HepG2 (cell line): Measurements from ENCODE around the gene TRPV4. TPM values are rescaled to one million over a fixed set of nuclear protein-coding genes. Genes with fewer than 3 reads are reported as not detected.

Experiments
- ATAC-seq: fragments of 200-7000 bp; cut with Tn5 transposase; 3 replicates; pipeline ENCODE4 v1.9.1; 2020; ENCODE audit warnings: mild to moderate bottlenecking, moderate library complexity
- BruUV-seq: library from RNA; stranded (reverse); fragments of 400-500 nt; replicated peaks from 2 replicates; lab custom pipeline; 2021; lab: Mats Ljungman, UMichigan
- CTCF ChIA-PET: fragments of 300-600 bp; formaldehyde crosslinking; extraction: SDS; loops from one replicate; lab custom pipeline; 2021; ENCODE audit warnings: low total read pairs, inconsistent platforms, low intra/inter-chr PET ratio; lab: Yijun Ruan, JAX
- POLR2A ChIA-PET: fragments of 350-600 bp; sonication (Branson Sonifier 250); formaldehyde crosslinking; loops from one replicate; lab custom pipeline; 2020; ENCODE audit warnings: antibody characterized with exemption, inconsistent platforms; lab: Yijun Ruan, JAX
- DNase-seq: peaks from one replicate; pipeline ENCODE4 v3.0.0-alpha.2; 2015; ENCODE audit warnings: low spot score
- FAIRE-seq: peaks from 3 replicates; lab custom pipeline; 2011; peaks lifted over from hg19 to GRCh38; lab: Jason Lieb, UNC
- H2AFZ ChIP-seq: one replicate; pipeline ENCODE4 v1.6.1; 2011; ENCODE audit warnings: low read length, inconsistent platforms
- H3K27ac ChIP-seq: fragments of 300-600 bp; 3 replicates; pipeline ENCODE4 v1.8.0; 2011; ENCODE audit warnings: mixed run types, mild to moderate bottlenecking, mixed read lengths, low read length, inconsistent platforms; ENCODE audit not compliant: insufficient read depth; ENCODE audit errors: extremely low read length
- H3K27me3 ChIP-seq, 2 experiments: fragments of 200-600 bp in 1 of 2; 2 replicates in 1 of 2; 3 replicates in 1 of 2; pipeline versions ENCODE4 v1.6.0 to v1.8.0; 2011; ENCODE audit warnings: low read length in 2 of 2, mild to moderate bottlenecking in 2 of 2, moderate library complexity in 2 of 2, inconsistent platforms in 1 of 2; ENCODE audit not compliant: insufficient read depth in 2 of 2, control insufficient read depth in 1 of 2
- H3K36me3 ChIP-seq, 2 experiments: fragments of 200-600 bp in 1 of 2; replicated peaks in 1 of 2; 2 replicates in 1 of 2; 3 replicates in 1 of 2; pipeline versions ENCODE4 v1.5.1 to v1.8.0; 2011; ENCODE audit warnings: low read length in 2 of 2, inconsistent platforms in 1 of 2; ENCODE audit not compliant: insufficient read depth in 2 of 2, control insufficient read depth in 1 of 2
- H3K4me1 ChIP-seq: 2 replicates; pipeline ENCODE4 v1.5.1; 2012; ENCODE audit warnings: low read length, inconsistent platforms; ENCODE audit not compliant: insufficient read depth
- H3K4me2 ChIP-seq: 2 replicates; pipeline ENCODE4 v1.6.0; 2011; ENCODE audit warnings: low read depth, low read length, inconsistent platforms
- H3K4me3 ChIP-seq, 3 experiments: fragments of 200-600 bp in 1 of 3; sonication (generic), shearing (Covaris generic) in 1 of 3; replicated peaks in 1 of 3; 2 replicates each; pipeline ENCODE4 v1.5.1; 2011 to 2016; ENCODE audit warnings: low read length in 3 of 3, inconsistent platforms in 2 of 3, low read depth in 2 of 3, mild to moderate bottlenecking in 2 of 3, control low read depth in 1 of 3, mixed read lengths in 1 of 3; ENCODE audit not compliant: insufficient read depth in 1 of 3
- H3K79me2 ChIP-seq: one replicate; pipeline ENCODE4 v1.6.1; 2011; ENCODE audit warnings: low read length, inconsistent platforms; ENCODE audit not compliant: insufficient read depth
- H3K9ac ChIP-seq: 2 replicates; pipeline ENCODE4 v1.6.0; 2011; ENCODE audit warnings: mild to moderate bottlenecking, low read depth, low read length, inconsistent platforms; ENCODE audit not compliant: insufficient read depth
- H3K9me3 ChIP-seq: 2 replicates; pipeline ENCODE4 v1.5.1; 2012; ENCODE audit warnings: mild to moderate bottlenecking, low read length
- H4K20me1 ChIP-seq: 2 replicates; pipeline ENCODE4 v1.6.0; 2011; ENCODE audit warnings: inconsistent platforms, mild to moderate bottlenecking, low read length, moderate library complexity; ENCODE audit not compliant: insufficient read depth
- BCL6 ChIP-seq: IDR thresholded peaks from 2 replicates; pipeline ENCODE4 v1.6.1; 2016; ENCODE audit warnings: missing genetic modification reagents, missing compliant biosample characterization
- MAZ ChIP-seq, 2 experiments: sonication (generic) in 1 of 2; formaldehyde crosslinking in 1 of 2; IDR thresholded peaks; 2 replicates each; pipeline versions ENCODE4 v1.5.0 to v1.6.1; 2012 to 2020; ENCODE audit warnings: low read depth in 2 of 2, mild to moderate bottlenecking in 2 of 2, borderline replicate concordance in 1 of 2, improper control_type of control experiment in 1 of 2, low read length in 1 of 2, missing genetic modification reagents in 1 of 2, moderate library complexity in 1 of 2
- PAX8 ChIP-seq: sonication (generic); formaldehyde crosslinking; IDR thresholded peaks from 2 replicates; pipeline ENCODE4 v1.8.0; 2022; ENCODE audit warnings: mild to moderate bottlenecking, missing genetic modification reagents, borderline replicate concordance
- PPARG ChIP-seq: conservative IDR thresholded peaks from 2 replicates; pipeline ENCODE4 v1.6.1; 2016; ENCODE audit warnings: missing biosample characterization, missing genetic modification reagents
- SP1 ChIP-seq, 2 experiments: fragments of 450-650 bp in 1 of 2; sonication (generic) in 1 of 2; formaldehyde crosslinking in 1 of 2; IDR thresholded peaks; 2 replicates each; pipeline versions ENCODE4 v1.4.0 to v1.6.1; 2016 to 2020; ENCODE audit warnings: missing genetic modification reagents in 1 of 2
- TEAD2 ChIP-seq: sonication (generic); formaldehyde crosslinking; IDR thresholded peaks from 2 replicates; pipeline ENCODE4 v1.9.0; 2021; ENCODE audit warnings: missing genetic modification reagents
- ZNF260 ChIP-seq: sonication (generic); formaldehyde crosslinking; IDR thresholded peaks from 2 replicates; pipeline ENCODE4 v1.4.0; 2020; ENCODE audit warnings: missing genetic modification reagents, low read depth, mild to moderate bottlenecking, borderline replicate concordance
- ZNF761 ChIP-seq: sonication (generic); formaldehyde crosslinking; conservative IDR thresholded peaks from 2 replicates; pipeline ENCODE4 v1.4.0; 2020; ENCODE audit warnings: mild to moderate bottlenecking, missing genetic modification reagents
- ZNF83 ChIP-seq: sonication (generic); formaldehyde crosslinking; IDR thresholded peaks from 2 replicates; pipeline ENCODE4 v1.4.0; 2020; ENCODE audit warnings: missing genetic modification reagents, mild to moderate bottlenecking, borderline replicate concordance
- WGBS: methylation state at CpG from one replicate; pipeline ENCODE4 v1.1.6; 2017; ENCODE audit warnings: low lambda C conversion rate; 5-methylcytosine and 5-hydroxymethylcytosine counted together
- in situ Hi-C: cut with HindIII; loops from 2 replicates; pipeline ENCODE4 v1.10.0; 2017; ENCODE audit warnings: low pct_unique_long_range_greater_than_20kb; ENCODE audit not compliant: extremely low pct_ligation_motif_present
- intact Hi-C: fragments of 100-400 bp; cut with micrococcal nuclease; formaldehyde crosslinking; loops from one replicate; pipeline ENCODE4 v1.10.0; 2022; ENCODE audit not compliant: unreplicated experiment
- polyA plus RNA-seq, 8 experiments: library from polyadenylated mRNA; depleted of rRNA in 3 of 8; stranded (reverse) in 7 of 8; unstranded in 1 of 8; fragments of >200 nt; fragmentation: Illumina TruSeq in 4 of 8; extraction: Trizol in 4 of 8; gene quantifications; 2 replicates each; pipeline versions ENCODE4 v1.2.1 to v1.2.3, GENCODE V29; 2011 to 2016; ENCODE audit warnings: low read depth in 4 of 8, missing spikeins in 1 of 8, mixed read lengths in 1 of 8; ENCODE audit not compliant: insufficient read depth in 1 of 8
- total RNA-seq, 5 experiments: library from RNA; depleted of rRNA; stranded (reverse); fragments of >200 nt; fragmentation: Illumina TruSeq; extraction: Trizol; gene quantifications; 2 replicates each; pipeline ENCODE4 v1.2.3, GENCODE V29; 2016; ENCODE audit warnings: low read depth in 1 of 5
- TF ChIP-seq, protein P1 (sequence below): sonication (generic); formaldehyde crosslinking; IDR thresholded peaks from 2 replicates; pipeline ENCODE4 v1.4.0; 2020; ENCODE audit warnings: mild to moderate bottlenecking, missing genetic modification reagents
- TF ChIP-seq, protein P2 (sequence below): sonication (generic); formaldehyde crosslinking; IDR thresholded peaks from 2 replicates; pipeline ENCODE4 v1.4.0; 2020; ENCODE audit warnings: mild to moderate bottlenecking, missing genetic modification reagents
- TF ChIP-seq, protein P3 (sequence below): sonication (generic); formaldehyde crosslinking; conservative IDR thresholded peaks from 2 replicates; pipeline ENCODE4 v1.4.0; 2020; ENCODE audit warnings: missing genetic modification reagents
- TF ChIP-seq, protein P4 (sequence below): IDR thresholded peaks from 2 replicates; pipeline ENCODE4 v1.4.0; 2020; ENCODE audit warnings: mild to moderate bottlenecking, missing genetic modification reagents

The TRPV4 gene
- total and polyA plus RNA-seq, 2 of the 13 experiments (the other 11 are each of a cell fraction or from before 2014, with no cell fraction given): 0.66 to 4.7 TPM

DNA sequence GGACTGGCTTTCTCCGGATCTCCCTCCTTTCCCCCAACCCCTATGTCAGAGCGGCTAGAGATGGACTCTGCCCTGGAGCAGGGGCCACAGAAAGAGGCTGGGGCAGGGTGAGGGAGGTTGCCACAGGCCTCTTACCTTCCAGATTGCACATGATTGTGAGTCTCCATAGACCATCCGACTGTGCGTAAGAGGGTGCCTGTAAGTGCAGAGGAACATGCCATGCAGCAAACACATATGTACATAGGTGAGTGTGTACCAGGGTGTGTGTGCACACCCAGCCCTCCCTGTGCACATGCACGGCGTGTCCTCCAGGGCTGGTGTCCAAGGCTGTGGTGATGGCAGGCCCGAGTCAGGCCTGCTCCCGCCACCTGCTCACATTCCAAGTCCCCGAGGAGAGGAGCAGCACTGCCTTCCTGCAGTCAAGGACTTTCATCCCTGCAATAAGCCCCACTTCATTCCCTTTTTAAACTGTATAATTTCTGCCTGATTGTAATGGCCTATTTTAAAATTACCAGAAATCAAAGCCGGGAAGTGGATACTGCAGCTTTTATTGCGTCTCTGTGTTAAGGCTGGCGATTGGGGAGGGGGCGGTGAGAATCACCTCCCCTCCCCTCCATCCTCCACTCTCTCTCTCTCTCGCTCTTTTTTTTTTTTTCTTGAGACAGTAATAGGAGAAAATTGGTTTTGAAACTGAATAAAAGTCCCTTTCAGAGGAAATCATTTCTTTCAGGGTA lies 91.1 kb downstream of the TRPV4 start:
- DNase-seq: peak; percentile 56
- intact Hi-C loops (no loop called here), in situ Hi-C loops (no loop called here)
- FAIRE-seq: peak; percentile 70
- Histone ChIP-seq H4K20me1 (no peaks in the 10 kb centered on the region), H3K4me3 (peak overlapping the region in 1 of 3 experiments; percentile 46; a peak in 1 of 6 replicates), H3K27me3 (no peaks in the 10 kb centered on the region), H3K9me3 (no peaks in the 10 kb centered on the region), H3K27ac (peak overlapping the region; percentile 82), H3K36me3 (peaks cover 2 to 3% of the 10 kb centered on the region in 2 experiments; a peak in 3 of 5 replicates), H3K4me1 (peaks cover 71% of the 10 kb centered on the region), H2AFZ (no peak overlapping the region), H3K4me2 (peak overlapping the region; percentile 75), H3K9ac (peak overlapping the region; percentile 26), H3K79me2 (no peaks in the 10 kb centered on the region)
- ATAC-seq: peak; percentile 83
- POLR2A ChIA-PET: no interaction called here
- CTCF ChIA-PET: no interaction called here
- no TSS peak for BruUV-seq
- WGBS: 55% methylated on average over 11 of the region's 14 CpGs
- TF ChIP-seq PAX8 (CRISPR knock-in tag) (no peak), MAZ (IDR thresholded peaks at IDR 0.05; ENCODE audit: borderline replicate concordance, low read depth, low read length) (0 out of 2 replicates have a peak, but pooled peaks have one; percentile 48), MAZ (CRISPR knock-in tag; IDR thresholded peaks at IDR 0.05; ENCODE audit: low read depth) (peak; percentile 72; the same call in 1 of the 2 replicates), ZNF83 (no peak), ZNF260 (CRISPR knock-in tag) (no peak), TEAD2 (no peak), PPARG (CRISPR knock-in tag) (peak; percentile 45), SP1 (IDR thresholded peaks at IDR 0.05) (no peak), SP1 (CRISPR knock-in tag; IDR thresholded peaks at IDR 0.05) (0 out of 2 replicates have a peak, but pooled peaks have one; percentile 39), ZNF761 (CRISPR knock-in tag) (0 out of 2 replicates have a peak, but pooled peaks have one; percentile 29), BCL6 (CRISPR knock-in tag) (peak; percentile 34; the same call in 1 of the 2 replicates)
- TF ChIP-seq, protein P1, sequence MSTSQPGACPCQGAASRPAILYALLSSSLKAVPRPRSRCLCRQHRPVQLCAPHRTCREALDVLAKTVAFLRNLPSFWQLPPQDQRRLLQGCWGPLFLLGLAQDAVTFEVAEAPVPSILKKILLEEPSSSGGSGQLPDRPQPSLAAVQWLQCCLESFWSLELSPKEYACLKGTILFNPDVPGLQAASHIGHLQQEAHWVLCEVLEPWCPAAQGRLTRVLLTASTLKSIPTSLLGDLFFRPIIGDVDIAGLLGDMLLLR: no peak
- TF ChIP-seq, protein P2, sequence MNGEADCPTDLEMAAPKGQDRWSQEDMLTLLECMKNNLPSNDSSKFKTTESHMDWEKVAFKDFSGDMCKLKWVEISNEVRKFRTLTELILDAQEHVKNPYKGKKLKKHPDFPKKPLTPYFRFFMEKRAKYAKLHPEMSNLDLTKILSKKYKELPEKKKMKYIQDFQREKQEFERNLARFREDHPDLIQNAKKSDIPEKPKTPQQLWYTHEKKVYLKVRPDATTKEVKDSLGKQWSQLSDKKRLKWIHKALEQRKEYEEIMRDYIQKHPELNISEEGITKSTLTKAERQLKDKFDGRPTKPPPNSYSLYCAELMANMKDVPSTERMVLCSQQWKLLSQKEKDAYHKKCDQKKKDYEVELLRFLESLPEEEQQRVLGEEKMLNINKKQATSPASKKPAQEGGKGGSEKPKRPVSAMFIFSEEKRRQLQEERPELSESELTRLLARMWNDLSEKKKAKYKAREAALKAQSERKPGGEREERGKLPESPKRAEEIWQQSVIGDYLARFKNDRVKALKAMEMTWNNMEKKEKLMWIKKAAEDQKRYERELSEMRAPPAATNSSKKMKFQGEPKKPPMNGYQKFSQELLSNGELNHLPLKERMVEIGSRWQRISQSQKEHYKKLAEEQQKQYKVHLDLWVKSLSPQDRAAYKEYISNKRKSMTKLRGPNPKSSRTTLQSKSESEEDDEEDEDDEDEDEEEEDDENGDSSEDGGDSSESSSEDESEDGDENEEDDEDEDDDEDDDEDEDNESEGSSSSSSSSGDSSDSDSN (CRISPR knock-in tag): peak; percentile 83
- TF ChIP-seq, protein P3, sequence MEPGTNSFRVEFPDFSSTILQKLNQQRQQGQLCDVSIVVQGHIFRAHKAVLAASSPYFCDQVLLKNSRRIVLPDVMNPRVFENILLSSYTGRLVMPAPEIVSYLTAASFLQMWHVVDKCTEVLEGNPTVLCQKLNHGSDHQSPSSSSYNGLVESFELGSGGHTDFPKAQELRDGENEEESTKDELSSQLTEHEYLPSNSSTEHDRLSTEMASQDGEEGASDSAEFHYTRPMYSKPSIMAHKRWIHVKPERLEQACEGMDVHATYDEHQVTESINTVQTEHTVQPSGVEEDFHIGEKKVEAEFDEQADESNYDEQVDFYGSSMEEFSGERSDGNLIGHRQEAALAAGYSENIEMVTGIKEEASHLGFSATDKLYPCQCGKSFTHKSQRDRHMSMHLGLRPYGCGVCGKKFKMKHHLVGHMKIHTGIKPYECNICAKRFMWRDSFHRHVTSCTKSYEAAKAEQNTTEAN: peak; percentile 89
- TF ChIP-seq, protein P4, sequence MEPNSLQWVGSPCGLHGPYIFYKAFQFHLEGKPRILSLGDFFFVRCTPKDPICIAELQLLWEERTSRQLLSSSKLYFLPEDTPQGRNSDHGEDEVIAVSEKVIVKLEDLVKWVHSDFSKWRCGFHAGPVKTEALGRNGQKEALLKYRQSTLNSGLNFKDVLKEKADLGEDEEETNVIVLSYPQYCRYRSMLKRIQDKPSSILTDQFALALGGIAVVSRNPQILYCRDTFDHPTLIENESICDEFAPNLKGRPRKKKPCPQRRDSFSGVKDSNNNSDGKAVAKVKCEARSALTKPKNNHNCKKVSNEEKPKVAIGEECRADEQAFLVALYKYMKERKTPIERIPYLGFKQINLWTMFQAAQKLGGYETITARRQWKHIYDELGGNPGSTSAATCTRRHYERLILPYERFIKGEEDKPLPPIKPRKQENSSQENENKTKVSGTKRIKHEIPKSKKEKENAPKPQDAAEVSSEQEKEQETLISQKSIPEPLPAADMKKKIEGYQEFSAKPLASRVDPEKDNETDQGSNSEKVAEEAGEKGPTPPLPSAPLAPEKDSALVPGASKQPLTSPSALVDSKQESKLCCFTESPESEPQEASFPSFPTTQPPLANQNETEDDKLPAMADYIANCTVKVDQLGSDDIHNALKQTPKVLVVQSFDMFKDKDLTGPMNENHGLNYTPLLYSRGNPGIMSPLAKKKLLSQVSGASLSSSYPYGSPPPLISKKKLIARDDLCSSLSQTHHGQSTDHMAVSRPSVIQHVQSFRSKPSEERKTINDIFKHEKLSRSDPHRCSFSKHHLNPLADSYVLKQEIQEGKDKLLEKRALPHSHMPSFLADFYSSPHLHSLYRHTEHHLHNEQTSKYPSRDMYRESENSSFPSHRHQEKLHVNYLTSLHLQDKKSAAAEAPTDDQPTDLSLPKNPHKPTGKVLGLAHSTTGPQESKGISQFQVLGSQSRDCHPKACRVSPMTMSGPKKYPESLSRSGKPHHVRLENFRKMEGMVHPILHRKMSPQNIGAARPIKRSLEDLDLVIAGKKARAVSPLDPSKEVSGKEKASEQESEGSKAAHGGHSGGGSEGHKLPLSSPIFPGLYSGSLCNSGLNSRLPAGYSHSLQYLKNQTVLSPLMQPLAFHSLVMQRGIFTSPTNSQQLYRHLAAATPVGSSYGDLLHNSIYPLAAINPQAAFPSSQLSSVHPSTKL (CRISPR knock-in tag): peak; percentile 73; the same call in 1 of the 2 replicates
